Measurements from ENCODE around the gene F2RL1.

Gene F2RL1

GRCh38 chr5:76818844-76819831 is at the start of gene F2RL1:
TSS of gene F2RL1 (plus strand) at chr5:76819030. CDS start at chr5:76819183, 153 bp downstream.
- no peak for TF ChIP-seq CTCF (IDR thresholded peaks at IDR 0.05)

GRCh38 chr5:76771705-76772405 is 47.0 kb upstream of the F2RL1 start:
- no peak for TF ChIP-seq CTCF (IDR thresholded peaks at IDR 0.05)

GRCh38 chr5:76775921-76776320 is 42.9 kb upstream of the F2RL1 start:
- no peak for TF ChIP-seq CTCF (IDR thresholded peaks at IDR 0.05)

- TF ChIP-seq CTCF (IDR thresholded peaks at IDR 0.05): no peak
These were observed 42.4 kb upstream of the F2RL1 start for GRCh38 chr5:76776391-76776790.

- TF ChIP-seq CTCF (IDR thresholded peaks at IDR 0.05): no peak
These were observed 37.1 kb upstream of the F2RL1 start for GRCh38 chr5:76781775-76782174.

GRCh38 chr5:76782444-76782843 is 36.4 kb upstream of the F2RL1 start:
- TF ChIP-seq CTCF (IDR thresholded peaks at IDR 0.05): no peak

- TF ChIP-seq CTCF (IDR thresholded peaks at IDR 0.05): no peak
These were observed 31.6 kb upstream of the F2RL1 start for GRCh38 chr5:76787237-76787636.

All from LNCAP (cell line).